IPS-11a (cell line): ENCODE results near the gene CDC42BPB.
A peak's percentile ranks its signal among the peaks of the same experiment; 100 is the strongest.

ENCODE experiments used
- H3K4me3 ChIP-seq: one replicate; pipeline ENCODE4 v1.5.1; 2013; ENCODE audit warnings: low read depth, low read length, control low read depth

CDC42BPB gene

DNA sequence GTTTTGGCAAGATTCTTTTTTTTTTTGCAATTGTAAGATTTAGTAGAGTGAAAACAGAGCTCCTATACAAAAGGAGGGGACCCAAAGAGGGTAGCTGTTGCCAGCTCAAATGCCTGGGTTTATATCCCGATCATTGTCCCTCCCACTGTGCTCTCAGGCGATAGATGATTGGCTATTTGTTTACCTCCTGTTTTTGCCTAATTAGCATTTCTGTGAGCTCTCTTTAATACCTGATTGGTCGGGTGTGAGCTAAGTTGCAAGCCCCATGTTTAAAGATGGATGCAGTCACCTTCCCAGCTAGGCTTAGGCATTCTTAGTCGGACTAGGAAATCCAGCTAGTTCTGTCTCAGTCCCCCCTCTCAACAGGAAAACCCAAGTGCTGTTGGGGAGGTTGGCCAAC lies 39.0 kb upstream of the CDC42BPB start:
- no peak overlapping the region for H3K4me3 ChIP-seq

- no peak overlapping the region for H3K4me3 ChIP-seq
Observed at GRCh38 chr14:103095210-103095778, 37.9 kb upstream of the CDC42BPB start.

DNA sequence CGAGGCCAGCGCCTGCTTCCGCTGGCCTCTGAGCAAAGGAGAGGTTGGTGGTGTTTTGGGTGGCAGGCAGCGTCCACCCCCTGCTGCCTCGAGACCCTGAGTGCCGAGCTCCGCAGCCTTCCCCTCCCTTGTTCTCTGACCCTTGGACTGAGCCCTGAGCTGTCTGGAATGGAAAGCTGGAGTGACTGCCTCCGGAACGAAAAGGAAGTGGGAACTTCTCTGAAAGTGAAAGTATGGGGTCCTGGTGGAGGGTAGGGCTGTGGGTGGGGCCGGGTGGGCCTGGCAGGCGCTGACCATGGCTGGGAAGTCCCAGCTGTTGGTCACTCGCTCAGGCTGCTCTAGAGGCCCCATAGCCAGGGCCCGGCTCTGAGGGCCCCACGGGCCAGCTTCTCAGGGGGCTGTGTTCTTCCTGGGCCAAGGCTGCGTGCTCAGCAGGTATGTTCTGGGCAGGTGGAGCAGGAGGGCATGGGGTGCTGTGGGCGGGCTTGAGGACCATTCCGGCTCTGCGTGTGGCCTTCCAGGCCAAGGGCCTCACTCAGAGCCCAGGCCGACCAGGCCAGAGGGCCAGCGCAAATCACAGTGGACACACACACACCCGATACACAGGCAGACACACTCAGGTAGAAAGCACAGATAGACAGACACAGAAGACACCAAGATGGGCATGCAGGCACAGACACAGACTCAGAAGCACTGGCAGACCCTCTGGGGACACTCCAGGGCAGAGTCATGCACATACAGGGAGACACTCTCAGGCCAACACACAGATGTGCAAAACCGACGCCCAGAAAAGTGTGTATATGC lies 37.3 kb upstream of the CDC42BPB start, which contains the start of gene EXOC3L4:
Gene EXOC3L4 (plus strand): TSS at position 320 of the 804 bp plus-strand sequence. CDS start 5,495 bp downstream, outside the sequence.
- H3K4me3 ChIP-seq: no peak within 1 kb of the TSS

DNA sequence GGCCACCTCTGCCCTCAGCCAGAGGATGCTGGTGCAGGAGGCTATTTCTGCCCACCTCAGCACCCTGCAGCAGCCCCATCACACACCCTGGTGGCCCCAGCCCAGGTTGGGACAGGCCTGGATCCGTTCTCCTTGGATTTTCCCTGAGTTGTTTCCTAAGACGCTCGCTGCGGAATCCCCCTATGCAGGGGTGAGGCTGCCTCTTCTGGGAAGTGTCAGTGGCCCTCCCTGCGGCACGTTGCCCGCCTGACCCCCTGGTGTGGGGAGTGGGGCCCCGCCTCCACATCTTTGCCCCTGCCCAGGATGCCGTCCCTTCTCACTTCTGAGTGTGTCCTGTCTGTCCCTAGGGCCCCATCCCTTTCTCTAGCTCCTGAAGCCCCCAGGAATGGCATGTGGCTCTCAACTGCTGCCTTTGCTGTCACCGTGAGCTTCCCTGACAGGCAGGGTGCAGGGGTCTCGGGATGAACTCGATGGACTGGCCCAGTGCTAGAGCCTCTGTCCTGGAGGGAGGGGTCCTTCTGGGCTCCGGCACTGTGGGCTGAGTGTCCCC lies 36.6 kb upstream of the CDC42BPB start:
- no peak overlapping the region for H3K4me3 ChIP-seq

- H3K4me3 ChIP-seq: no peak overlapping the region
Observed at GRCh38 chr14:103091883-103092222, 34.5 kb upstream of the CDC42BPB start.

DNA sequence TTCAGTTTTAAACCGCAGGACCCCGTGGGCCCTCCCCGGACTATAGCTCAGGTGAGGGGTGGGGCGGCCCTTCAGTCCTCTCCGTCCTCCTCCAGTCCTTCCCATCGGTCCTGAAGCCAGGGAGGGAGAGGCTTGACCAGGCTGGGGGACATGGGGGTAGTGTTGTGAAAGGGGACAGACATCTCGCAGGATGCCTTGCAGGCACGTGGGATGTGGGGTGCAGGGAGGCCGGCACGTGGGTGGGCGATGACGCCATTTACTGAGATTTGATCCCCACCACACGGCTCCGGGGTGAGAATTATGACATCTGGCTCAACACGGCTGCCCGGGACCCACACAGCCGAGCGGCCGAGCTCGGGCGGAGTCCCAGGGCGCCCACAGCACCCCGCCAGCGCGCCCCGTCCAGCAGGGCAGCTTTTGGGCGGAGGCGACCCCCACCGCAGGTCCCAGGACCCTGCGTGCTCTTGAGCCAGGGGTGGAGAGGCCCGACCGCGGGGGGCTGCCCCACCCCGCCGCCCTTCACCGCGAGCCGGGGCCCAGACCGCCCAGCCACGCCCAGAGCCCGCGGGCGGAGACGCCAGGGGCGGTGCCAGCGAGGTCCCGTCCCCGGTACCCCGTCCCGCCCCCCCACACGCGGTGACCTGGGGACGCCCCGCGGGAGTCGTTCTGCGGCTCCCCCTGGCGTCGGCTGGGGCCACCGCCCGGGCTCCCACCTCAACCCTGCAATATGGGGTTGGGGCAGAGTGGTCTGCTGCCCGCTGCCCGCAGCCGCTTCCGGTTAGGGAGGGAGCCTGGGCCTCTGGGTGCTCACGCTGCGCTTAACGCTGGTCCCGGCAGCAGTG lies 33.9 kb upstream of the CDC42BPB start:
- H3K4me3 ChIP-seq: peak overlapping the region; percentile 13

- H3K4me3 ChIP-seq: no peak overlapping the region
Observed at GRCh38 chr14:103090481-103091020, 33.2 kb upstream of the CDC42BPB start.

DNA sequence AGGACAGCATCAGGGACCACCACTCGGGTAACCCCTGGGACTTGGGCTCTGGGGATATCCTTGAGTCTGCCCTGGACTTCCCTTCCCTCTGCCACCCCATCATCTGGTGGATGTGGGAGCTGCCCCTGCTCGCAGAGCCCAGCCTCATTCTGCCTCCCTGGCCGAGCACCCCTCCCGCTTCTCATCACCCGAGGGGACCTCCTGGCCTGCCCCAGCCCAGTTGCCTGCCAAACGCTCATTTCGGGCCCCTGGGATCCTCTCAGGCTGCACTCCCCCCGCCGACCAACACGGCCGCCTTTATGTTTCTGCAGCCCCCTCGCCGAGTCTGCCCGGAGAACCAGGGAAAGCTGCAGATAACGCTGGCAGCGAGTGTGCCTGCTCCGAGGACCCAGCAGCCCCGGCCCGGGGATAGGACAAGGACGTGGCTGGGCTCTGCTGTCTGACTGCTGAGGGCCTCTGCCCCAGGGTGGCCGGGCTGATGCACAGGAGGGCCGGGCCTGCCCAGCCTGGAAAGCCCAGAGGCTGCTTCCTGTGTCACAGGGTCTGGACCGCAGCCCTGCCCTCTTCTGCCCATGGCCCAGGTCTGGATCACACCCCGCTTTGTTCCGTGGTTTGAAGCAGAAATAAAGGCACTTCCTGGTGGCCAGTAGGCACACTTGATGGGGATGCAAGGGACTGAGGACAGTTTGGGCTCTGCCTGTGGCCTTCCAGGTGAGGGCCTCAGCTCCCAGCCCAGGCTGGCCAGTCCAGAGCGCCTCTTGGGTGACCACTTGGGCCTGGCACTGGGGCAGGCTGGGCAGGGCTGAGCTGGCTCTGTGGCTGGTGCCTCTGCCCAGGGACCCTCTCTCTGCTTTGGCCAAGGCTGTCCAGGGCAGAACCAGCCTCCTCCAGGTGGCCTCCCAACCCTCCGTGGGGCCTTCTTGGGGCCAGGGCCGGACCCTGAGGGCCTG lies 32.3 kb upstream of the CDC42BPB start:
- no peak overlapping the region for H3K4me3 ChIP-seq

DNA sequence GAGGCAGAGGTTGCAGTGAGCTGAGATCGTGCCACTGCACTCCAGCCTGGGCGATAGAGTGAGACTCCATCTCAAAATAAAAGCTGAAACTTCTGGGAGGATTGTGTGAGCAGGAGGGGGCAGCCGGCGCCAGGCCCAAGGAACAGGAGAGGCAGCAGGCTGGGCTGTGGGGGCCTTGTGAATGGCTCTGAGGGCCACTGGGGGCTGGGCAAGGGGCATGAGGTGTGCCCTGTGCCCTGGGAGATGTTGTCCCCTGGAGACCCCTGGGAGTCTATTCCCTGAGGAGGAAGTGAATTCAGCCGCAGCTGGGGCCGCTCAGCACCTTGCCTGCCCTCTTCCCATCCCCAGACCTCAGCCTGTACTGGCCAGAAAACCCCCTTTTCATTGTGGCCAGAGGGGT lies 31.6 kb upstream of the CDC42BPB start:
- no peak overlapping the region for H3K4me3 ChIP-seq

- H3K4me3 ChIP-seq: no peak overlapping the region
Observed at GRCh38 chr14:103087343-103087835, 30.0 kb upstream of the CDC42BPB start.

DNA sequence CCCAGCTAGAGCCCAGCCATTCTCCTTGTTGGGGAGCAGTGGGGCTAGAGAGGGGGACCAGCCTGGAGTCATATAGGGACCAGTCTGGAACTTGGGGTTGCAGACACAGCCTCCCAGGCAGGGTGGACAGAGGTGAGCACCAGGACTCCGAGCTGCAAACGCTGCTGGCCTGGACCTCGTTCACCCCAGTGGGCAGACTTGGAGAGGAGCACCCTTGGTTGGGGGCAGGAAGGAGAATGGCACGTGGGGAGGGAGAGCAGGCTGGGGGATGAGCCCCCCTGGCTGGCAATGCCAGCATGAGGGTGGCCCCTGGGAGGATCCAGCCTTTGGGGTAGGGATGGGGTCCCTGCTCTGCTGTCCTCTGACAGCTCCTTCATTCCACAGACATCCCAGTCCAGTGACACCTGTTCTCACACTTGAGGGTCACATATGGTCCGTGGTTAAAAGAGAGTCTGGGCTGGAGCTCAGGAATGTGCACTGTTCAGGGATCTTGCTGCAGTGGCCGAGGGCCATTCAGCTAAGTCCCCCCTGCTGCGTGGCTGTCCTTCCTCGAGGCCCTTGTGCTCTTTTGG lies 29.5 kb upstream of the CDC42BPB start:
- H3K4me3 ChIP-seq: no peak overlapping the region

DNA sequence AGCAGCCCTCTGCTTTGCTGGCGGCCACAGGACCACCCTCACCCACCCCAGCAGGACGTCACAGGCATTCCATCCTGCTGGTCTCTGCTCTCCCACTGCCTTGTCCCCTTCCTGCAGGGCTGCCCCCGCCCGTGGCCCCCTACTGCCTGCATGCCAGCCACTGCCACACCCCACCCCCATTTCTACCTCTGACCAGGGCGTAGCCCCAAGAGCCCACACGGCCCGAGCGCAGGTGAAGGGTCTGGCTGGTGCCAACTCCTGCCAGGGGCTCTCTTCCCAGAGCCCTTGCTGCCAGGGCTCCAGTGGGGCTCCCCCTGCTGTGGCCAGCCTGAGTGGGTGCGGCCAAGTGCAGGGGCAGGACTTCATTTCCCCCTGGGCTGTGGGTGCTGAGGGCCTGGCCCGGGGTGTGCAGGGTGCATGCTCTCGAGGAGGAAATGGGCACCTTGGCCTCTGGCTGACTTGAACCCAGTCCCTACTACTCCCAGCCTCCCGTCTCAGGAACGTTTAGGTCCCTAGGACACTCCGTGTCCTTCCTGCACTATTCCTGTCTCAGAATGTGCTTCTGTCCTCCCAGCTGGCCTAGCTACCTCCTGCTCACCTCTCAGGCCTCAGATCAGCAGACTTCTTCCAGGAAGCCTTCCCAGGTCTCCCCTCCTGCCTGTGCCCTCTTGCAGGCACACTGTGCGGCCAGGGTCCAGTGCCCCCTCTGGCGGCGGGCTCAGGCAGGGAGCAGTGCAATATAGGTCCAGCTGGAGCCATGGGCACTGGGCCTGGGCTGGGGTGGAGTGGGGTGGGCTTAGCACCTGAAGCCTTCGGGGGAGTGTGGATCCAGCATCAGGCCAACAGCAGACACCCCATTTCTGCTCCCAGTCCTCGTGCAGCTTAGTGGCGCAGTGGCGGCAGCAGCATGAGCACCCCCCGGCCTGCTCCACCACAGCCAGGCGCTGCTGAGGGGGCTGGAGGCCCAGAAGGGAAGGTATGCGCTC lies 28.1 kb upstream of the CDC42BPB start:
- no peak overlapping the region for H3K4me3 ChIP-seq

DNA sequence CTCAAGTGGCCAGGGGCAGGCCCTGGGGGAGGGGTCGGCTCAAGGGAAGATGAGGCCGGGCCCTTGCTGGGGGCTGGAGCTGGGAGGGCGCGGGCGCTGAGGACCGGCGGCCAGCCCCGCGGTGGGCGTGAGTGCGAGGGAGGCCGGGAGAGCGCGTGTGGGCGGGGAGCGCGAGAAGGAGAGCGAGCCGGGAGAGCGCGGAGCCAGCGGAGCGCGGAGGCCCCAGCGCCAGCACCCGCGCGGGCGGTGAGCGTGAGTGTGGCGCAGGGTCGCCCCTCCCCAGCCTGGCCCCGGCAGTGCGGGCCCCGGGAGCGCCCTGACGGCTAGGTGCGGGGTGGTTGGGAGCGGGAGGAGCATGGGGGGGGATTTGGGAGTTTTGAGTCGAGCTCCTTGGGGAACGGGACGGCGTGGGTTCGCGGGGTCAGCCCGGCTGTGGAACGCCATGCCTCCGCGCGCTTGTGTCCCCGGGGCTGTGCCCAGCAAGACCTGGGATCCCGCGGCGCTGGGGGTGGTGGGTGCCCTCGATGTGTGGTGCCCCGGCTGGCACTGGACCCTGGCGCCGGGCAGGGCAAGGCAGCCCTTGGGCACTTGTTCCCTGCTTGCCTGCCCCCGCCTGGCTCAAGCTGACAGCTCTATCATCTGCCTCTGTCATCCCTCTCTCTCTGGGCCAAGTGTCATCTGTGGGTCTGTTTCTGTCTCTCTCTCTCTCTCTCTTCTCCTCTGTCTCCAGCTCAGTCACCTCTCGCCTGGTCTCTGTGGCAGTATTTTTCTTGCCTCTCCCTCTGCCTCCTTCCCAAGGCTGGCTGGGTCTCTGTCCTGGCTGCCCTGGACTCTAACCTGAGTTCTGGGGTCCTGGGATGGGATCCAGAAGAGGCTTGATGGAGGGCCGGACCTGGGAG lies 26.9 kb upstream of the CDC42BPB start, which contains the start of gene LBHD2:
Gene LBHD2 (plus strand): TSS at position 190 of the 899 bp plus-strand sequence. CDS start 1,803 bp downstream, outside the sequence.
- peak within 1 kb of the TSS; percentile 4 for H3K4me3 ChIP-seq

DNA sequence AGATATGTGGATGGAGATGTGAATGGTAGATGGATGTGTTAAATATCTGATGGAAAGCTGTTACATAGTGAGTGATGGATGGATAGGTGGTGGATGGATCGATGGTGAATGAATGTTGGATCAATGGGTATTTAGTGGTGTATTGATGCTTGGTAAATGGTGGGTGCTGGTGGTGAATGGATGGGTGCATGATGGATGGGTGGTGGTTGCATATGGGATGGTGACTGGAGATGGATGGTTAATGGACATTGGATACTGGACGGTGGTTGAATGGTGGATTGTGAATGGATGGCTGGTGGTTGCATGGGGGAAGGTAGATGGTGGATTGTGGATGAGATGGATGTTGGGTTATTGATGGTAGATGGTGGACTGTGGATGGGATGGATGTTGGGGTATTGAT lies 24.6 kb upstream of the CDC42BPB start:
- H3K4me3 ChIP-seq: no peak overlapping the region

DNA sequence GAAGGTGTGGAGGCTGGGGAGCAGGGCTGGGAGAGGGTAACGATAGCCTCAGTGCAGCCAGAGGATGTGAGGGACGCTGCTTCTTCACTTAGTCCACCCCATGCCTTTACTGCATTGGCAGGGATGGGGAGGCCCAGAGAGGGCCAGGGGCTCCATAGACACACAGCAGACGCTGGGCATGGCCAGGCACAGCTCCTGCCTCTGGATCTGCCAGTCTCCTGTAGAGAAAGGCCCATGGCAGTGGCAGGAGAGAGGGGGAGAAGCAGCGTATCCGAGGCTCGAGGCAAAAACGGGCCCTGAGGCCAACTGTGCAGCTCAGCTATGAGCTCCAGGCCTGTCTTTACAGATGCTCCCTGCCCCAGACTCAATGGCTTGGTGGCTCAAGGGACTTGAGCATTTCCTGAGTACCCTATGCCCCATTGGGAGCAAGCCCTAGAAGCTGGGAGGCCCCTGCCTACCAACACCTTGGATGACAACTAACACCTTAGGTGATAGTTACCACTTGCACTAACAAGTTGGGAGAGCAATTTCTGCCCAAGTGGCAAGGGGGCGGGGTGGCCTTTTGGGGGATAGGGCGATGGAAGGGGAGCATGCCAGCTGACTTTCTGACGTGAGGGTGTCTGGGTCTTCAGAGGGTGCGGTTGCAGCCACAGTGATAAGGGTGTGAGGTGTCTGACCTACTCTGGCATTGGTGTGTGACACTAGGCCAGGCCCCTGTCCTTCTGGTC lies 21.7 kb upstream of the CDC42BPB start:
- H3K4me3 ChIP-seq: no peak overlapping the region

GRCh38 chr14:103078420-103078749 lies 21.0 kb upstream of the CDC42BPB start:
- H3K4me3 ChIP-seq: no peak overlapping the region
